Skeletal muscle tissue (tissue), 4 donors: ENCODE measurements around the gene FNTB. TPM values are rescaled to one million over a fixed set of nuclear protein-coding genes. Genes with fewer than 3 reads are reported as not detected.
"Not testable (repeated sequence)": the region's sequence is repeated elsewhere in the genome, so short reads cannot be mapped to it uniquely, and the experiment has no call there.

ENCODE experiments used
- H3K27ac ChIP-seq: one replicate; pipeline ENCODE4 v1.7.0; 2013; ENCODE audit warnings: mild to moderate bottlenecking, low read depth, low read length, inconsistent platforms
- H3K27me3 ChIP-seq, 3 donors: one replicate each; pipeline ENCODE4 v1.7.0; 2013; ENCODE audit warnings: low read length in 3 of 3; ENCODE audit not compliant: control insufficient read depth in 3 of 3, insufficient read depth in 3 of 3
- H3K36me3 ChIP-seq, 3 donors: one replicate each; pipeline ENCODE4 v1.7.0; 2013; ENCODE audit warnings: low read length in 3 of 3; ENCODE audit not compliant: control insufficient read depth in 3 of 3, insufficient read depth in 3 of 3
- H3K4me1 ChIP-seq, 3 donors: one replicate each; pipeline ENCODE4 v1.7.0; 2013; ENCODE audit warnings: low read length in 3 of 3, mild to moderate bottlenecking in 3 of 3; ENCODE audit not compliant: control insufficient read depth in 3 of 3, insufficient read depth in 3 of 3
- H3K4me3 ChIP-seq, 3 donors: one replicate each; pipeline ENCODE4 v1.7.0; 2013; ENCODE audit warnings: low read length in 3 of 3
- H3K9ac ChIP-seq, 3 donors: one replicate each; pipeline ENCODE4 v1.7.0; 2013; ENCODE audit warnings: low read length in 3 of 3, mild to moderate bottlenecking in 3 of 3, moderate library complexity in 2 of 3, low read depth in 1 of 3
- H3K9me3 ChIP-seq, 3 donors: one replicate each; pipeline ENCODE4 v1.7.0; 2013; ENCODE audit warnings: low read length in 3 of 3; ENCODE audit not compliant: control insufficient read depth in 3 of 3
- total RNA-seq: library from RNA; depleted of rRNA; stranded (reverse); fragments of >200 nt; gene quantifications from one replicate; pipeline ENCODE4 v1.2.3, GENCODE V29; 2014
- donor health status: Osteomylitis.

FNTB gene
- total RNA-seq, 1 donor from 2014 or later: 5.7 TPM

- peak overlapping the region; percentile 81 for H3K27ac ChIP-seq
These were observed 87.9 kb downstream of the FNTB start for GRCh38 chr14:65074449-65075150.

GRCh38 chr14:65075628-65076325 is 89.1 kb downstream of the FNTB start:
- Histone ChIP-seq H3K36me3 (peaks cover 15 to 40% (median 19%) of the 10 kb centered on the region in 3 donors), H3K27ac (peak overlapping the region; percentile 81)

More at GRCh38 chr14:65074449-65075150, 87.9 kb downstream of the FNTB start:
- Histone ChIP-seq H3K4me3 (peak overlapping the region in 2 of 3 donors; percentile 11 to 14), H3K9ac (no peak overlapping the region), H3K9me3 (no peaks in the 10 kb centered on the region), H3K36me3 (peaks cover 14 to 39% (median 22%) of the 10 kb centered on the region in 3 donors), H3K4me1 (peaks cover 62 to 74% (median 73%) of the 10 kb centered on the region in 3 donors), H3K27me3 (no peaks in the 10 kb centered on the region)

DNA sequence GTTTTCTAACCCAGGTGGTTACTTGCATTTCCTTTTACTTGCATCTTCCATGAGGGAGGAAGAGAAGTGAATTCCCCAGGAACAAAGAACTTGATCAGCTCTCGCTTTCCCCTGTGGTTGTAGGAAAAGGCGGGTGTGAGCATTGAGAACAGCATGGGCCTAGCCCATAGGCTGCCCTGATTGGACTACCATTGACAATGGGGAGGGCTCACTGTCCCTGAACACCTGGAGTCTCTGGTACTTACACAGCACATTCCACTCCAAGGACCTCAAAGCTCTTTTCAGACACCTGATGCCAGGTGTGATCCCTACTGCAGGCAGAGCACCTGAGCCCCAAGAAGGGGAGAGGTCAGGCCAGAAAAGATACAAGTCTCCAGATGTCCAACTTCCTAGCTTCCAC is 90.6 kb downstream of the FNTB start:
- H3K27ac ChIP-seq: no peak overlapping the region
- peaks cover 13 to 45% (median 27%) of the 10 kb centered on the region in 3 donors for H3K36me3 ChIP-seq
- H3K4me1 ChIP-seq: peaks cover 50 to 73% (median 65%) of the 10 kb centered on the region in 3 donors

More at GRCh38 chr14:65075628-65076325, 89.1 kb downstream of the FNTB start:
- H3K4me3 ChIP-seq: no peak overlapping the region
- no peaks in the 10 kb centered on the region for H3K27me3 ChIP-seq
- no peak overlapping the region for H3K9ac ChIP-seq
- peaks cover 51 to 70% (median 61%) of the 10 kb centered on the region in 3 donors for H3K4me1 ChIP-seq
- no peaks in the 10 kb centered on the region for H3K9me3 ChIP-seq

DNA sequence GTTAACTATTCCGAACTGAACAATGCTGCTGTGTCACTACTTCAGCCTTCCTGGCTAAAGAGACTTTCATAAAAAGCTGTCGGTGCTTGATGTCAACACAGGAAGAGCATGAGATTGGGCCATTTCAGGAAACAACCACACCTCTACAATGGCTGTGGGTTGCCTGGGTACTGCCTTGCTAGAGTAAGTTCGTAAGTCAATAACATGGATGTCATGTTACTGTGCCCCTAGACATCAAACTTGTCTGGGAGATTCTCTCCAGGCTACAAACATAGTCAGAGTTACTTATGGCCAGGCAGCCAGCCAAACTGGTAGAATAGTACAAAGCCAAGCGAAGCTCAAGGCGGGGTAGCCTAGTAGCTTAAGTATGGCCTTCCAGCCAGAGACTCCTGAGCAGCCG is 92.5 kb downstream of the FNTB start:
- H3K4me3 ChIP-seq: no peak overlapping the region
- no peaks in the 10 kb centered on the region for H3K9me3 ChIP-seq
- H3K36me3 ChIP-seq: peaks cover 15 to 40% (median 28%) of the 10 kb centered on the region in 3 donors
- peak overlapping the region; percentile 24 for H3K27ac ChIP-seq
- H3K4me1 ChIP-seq: peaks cover 41 to 70% (median 60%) of the 10 kb centered on the region in 3 donors
- H3K27me3 ChIP-seq: no peaks in the 10 kb centered on the region
- H3K9ac ChIP-seq: no peak overlapping the region

More for the DNA sequence above, 90.6 kb downstream of the FNTB start:
- Histone ChIP-seq H3K27me3 (no peaks in the 10 kb centered on the region), H3K4me3 (no peak overlapping the region), H3K9ac (no peak overlapping the region), H3K9me3 (no peaks in the 10 kb centered on the region)

DNA sequence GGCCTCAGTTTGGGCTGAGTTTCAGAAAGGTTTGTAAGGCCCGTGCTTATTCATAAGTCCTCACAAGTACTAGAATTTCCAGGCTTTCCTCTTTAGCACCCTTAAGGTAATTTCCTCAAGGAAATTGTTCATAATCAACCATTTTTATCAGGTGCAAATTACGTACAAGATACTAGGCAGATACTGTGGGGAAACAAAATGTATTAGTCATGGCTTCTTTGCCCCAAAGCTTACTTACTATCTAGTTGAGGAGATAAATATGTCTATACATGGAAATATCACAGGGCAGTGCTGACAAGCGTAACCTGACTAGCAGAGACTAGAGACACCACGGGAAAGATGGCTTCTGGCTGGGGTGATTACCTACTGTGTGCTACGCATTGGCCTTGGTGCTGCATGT is 93.1 kb downstream of the FNTB start:
- Histone ChIP-seq H3K9me3 (no peaks in the 10 kb centered on the region), H3K4me1 (peaks cover 36 to 64% (median 57%) of the 10 kb centered on the region in 3 donors), H3K4me3 (no peak overlapping the region), H3K9ac (no peak overlapping the region), H3K27me3 (no peaks in the 10 kb centered on the region), H3K36me3 (peaks cover 15 to 40% (median 28%) of the 10 kb centered on the region in 3 donors), H3K27ac (peak overlapping the region; percentile 24)

DNA sequence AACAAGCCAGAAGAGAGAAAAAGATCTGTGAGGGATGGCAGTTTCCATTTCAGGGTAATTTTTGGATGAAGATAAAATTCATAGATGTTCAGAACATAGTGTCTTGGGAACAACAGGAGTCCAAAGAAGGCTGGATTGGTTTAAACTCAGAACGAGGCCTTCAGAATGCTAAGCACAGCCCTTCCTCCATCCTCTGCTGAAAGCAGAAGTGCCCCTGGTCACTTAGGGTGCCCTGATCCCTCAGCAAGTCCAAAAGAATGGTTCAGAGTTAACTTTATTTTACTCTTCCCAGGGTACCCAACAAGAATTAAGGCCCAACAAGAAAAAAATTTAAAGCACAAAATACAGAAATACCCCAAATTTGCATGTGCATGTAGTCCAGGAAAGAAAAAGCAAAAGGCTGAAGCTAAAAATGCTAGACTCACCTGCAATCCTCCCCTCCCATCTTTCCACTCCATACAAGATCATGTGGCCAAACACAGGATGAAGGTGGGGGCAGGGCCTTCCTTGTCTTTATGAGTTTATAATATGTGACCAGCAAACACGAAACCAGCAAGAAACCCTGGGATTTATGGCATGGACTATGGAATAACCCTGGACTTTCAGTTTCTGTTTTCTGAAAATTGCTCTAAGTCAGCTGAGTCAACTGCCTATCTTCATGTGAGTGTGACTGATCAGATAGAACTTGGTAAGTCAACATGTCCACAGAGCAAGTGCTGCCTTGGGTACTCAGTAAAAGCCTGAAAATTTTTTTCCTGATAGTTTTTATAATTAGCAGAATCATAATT is 94.5 kb downstream of the FNTB start:
- peaks cover 15 to 35% (median 33%) of the 10 kb centered on the region in 3 donors for H3K36me3 ChIP-seq
- H3K9ac ChIP-seq: no peak overlapping the region
- H3K4me3 ChIP-seq: no peak overlapping the region
- H3K27me3 ChIP-seq: no peaks in the 10 kb centered on the region
- H3K27ac ChIP-seq: peak overlapping the region; percentile 3
- H3K4me1 ChIP-seq: peaks cover 33 to 60% (median 57%) of the 10 kb centered on the region in 3 donors
- no peaks in the 10 kb centered on the region for H3K9me3 ChIP-seq

DNA sequence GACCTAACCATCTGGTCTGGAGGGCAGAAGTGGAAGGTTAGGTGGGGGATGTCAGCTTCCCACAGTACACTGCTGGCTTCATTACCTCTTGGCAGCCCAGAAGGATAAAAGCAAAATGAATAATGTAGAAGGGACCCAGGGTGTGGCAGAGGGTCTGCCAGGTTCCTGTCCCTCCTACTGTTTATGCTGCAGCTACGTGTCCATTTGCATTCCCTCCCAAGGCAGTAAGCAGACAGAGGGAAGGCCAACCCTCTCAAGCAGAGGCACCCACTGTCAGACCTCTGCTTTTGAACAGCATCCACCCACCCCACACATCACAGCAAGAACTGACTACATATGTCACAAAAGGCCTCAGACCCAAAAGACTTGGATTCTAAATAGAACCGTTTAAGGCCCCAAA is 96.2 kb downstream of the FNTB start:
- Histone ChIP-seq H3K36me3 (peaks cover 7 to 29% (median 25%) of the 10 kb centered on the region in 3 donors), H3K4me1 (peaks cover 30 to 55% (median 49%) of the 10 kb centered on the region in 3 donors), H3K27ac (peak overlapping the region; percentile 79)

GRCh38 chr14:65084554-65085505 is 98.1 kb downstream of the FNTB start:
- Histone ChIP-seq H3K36me3 (peaks cover 9 to 34% (median 29%) of the 10 kb centered on the region in 3 donors), H3K4me1 (peaks cover 21 to 43% (median 38%) of the 10 kb centered on the region in 3 donors), H3K27ac (peak overlapping the region; percentile 79), H3K9me3 (no peaks in the 10 kb centered on the region), H3K4me3 (peak overlapping the region in 1 of 3 donors; percentile 10), H3K9ac (peak overlapping the region; percentile 0 to 34 (median 4)), H3K27me3 (no peaks in the 10 kb centered on the region)

More for the DNA sequence above, 96.2 kb downstream of the FNTB start:
- no peak overlapping the region for H3K9ac ChIP-seq
- no peaks in the 10 kb centered on the region for H3K9me3 ChIP-seq
- H3K4me3 ChIP-seq: no peak overlapping the region
- H3K27me3 ChIP-seq: no peaks in the 10 kb centered on the region

DNA sequence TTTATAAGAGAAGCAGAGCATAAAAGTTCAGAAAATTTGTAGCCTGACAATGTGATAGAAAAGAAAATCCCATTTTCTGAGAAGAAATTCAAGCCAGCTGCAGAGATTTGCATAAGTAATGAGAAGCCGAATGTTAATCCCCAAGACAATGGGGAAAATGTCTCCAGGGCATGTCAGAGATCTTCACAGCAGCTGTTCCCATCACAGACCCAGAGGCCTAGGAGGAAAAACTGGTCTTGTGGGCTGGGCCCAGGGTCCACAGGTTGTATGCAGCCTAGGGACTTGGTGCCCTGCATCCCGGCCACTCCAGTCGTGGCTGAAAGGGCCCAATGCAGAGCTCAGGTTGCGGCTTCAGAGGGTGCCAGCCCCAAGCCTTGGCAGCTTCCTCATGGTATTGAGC is 100.0 kb downstream of the FNTB start:
- peaks cover 20 to 36% (median 34%) of the 10 kb centered on the region in 3 donors for H3K4me1 ChIP-seq
- H3K4me3 ChIP-seq, H3K27me3 ChIP-seq, H3K9ac ChIP-seq, H3K27ac ChIP-seq, H3K9me3 ChIP-seq: not testable (repeated sequence)
- peaks cover 7 to 41% (median 37%) of the 10 kb centered on the region in 3 donors for H3K36me3 ChIP-seq
